ENCODE data around the gene ENAM. TPM values are rescaled to one million over a fixed set of nuclear protein-coding genes. Genes with fewer than 3 reads are reported as not detected.
"Not testable (repeated sequence)": the region's sequence is repeated elsewhere in the genome, so short reads cannot be mapped to it uniquely, and the experiment has no call there.

The ENAM gene
- total RNA-seq, 1 experiment from 2014 or later: not detected

- in situ Hi-C loops (cut with HindIII; ENCODE audit: low pct_unique_long_range_greater_than_20kb, low sequenced_read_pairs): no loop called here
- peak; percentile 80 for DNase-seq (ENCODE audit: low read depth)
Measured at GRCh38 chr4:70670332-70671014, 41.9 kb downstream of the ENAM start.

- DNase-seq (ENCODE audit: low read depth): peak; percentile 62
Measured at GRCh38 chr4:70671091-70671490, 42.5 kb downstream of the ENAM start.

GRCh38 chr4:70674191-70674590, 45.6 kb downstream of the ENAM start:
- no peak for DNase-seq (ENCODE audit: low read depth)
- in situ Hi-C loops (cut with HindIII; ENCODE audit: low pct_unique_long_range_greater_than_20kb, low sequenced_read_pairs): no loop called here

More at GRCh38 chr4:70671091-70671490, 42.5 kb downstream of the ENAM start:
- in situ Hi-C loops (cut with HindIII; ENCODE audit: low pct_unique_long_range_greater_than_20kb, low sequenced_read_pairs): no loop called here

GRCh38 chr4:70674731-70675130, 46.2 kb downstream of the ENAM start:
- no peak for DNase-seq (ENCODE audit: low read depth)
- in situ Hi-C loops (cut with HindIII; ENCODE audit: low pct_unique_long_range_greater_than_20kb, low sequenced_read_pairs): no loop called here

- DNase-seq (ENCODE audit: low read depth): no peak
- in situ Hi-C loops (cut with HindIII; ENCODE audit: low pct_unique_long_range_greater_than_20kb, low sequenced_read_pairs): no loop called here
Measured at GRCh38 chr4:70676554-70677090, 48.1 kb downstream of the ENAM start.

GRCh38 chr4:70678383-70678999, 49.9 kb downstream of the ENAM start:
- in situ Hi-C loops (cut with HindIII; ENCODE audit: low pct_unique_long_range_greater_than_20kb, low sequenced_read_pairs): no loop called here

GRCh38 chr4:70680934-70681333, 52.4 kb downstream of the ENAM start:
- no peak for DNase-seq (ENCODE audit: low read depth)
- in situ Hi-C loops (cut with HindIII; ENCODE audit: low pct_unique_long_range_greater_than_20kb, low sequenced_read_pairs): no loop called here

More at GRCh38 chr4:70678383-70678999, 49.9 kb downstream of the ENAM start:
- DNase-seq (ENCODE audit: low read depth): no peak

GRCh38 chr4:70681704-70682103, 53.2 kb downstream of the ENAM start:
- DNase-seq (ENCODE audit: low read depth): no peak
- in situ Hi-C loops (cut with HindIII; ENCODE audit: low pct_unique_long_range_greater_than_20kb, low sequenced_read_pairs): no loop called here

- DNase-seq (ENCODE audit: low read depth); in situ Hi-C loops (cut with HindIII; ENCODE audit: low pct_unique_long_range_greater_than_20kb, low sequenced_read_pairs): not testable (repeated sequence)
Measured at GRCh38 chr4:70682142-70682541, 53.6 kb downstream of the ENAM start.

GRCh38 chr4:70687392-70687791, 58.8 kb downstream of the ENAM start:
- in situ Hi-C loops (cut with HindIII; ENCODE audit: low pct_unique_long_range_greater_than_20kb, low sequenced_read_pairs): no loop called here
- no peak for DNase-seq (ENCODE audit: low read depth)

- peak; percentile 98 for DNase-seq (ENCODE audit: low read depth)
- in situ Hi-C loops (cut with HindIII; ENCODE audit: low pct_unique_long_range_greater_than_20kb, low sequenced_read_pairs): no loop called here
Measured at GRCh38 chr4:70687821-70688794, 59.6 kb downstream of the ENAM start, which contains the start of gene UTP3. UTP3 (plus strand) TSS chr4:70688532; CDS start chr4:70688678, 146 bp downstream.

GRCh38 chr4:70688795-70689231, 60.3 kb downstream of the ENAM start:
- in situ Hi-C loops (cut with HindIII; ENCODE audit: low pct_unique_long_range_greater_than_20kb, low sequenced_read_pairs): no loop called here

GRCh38 chr4:70691661-70692060, 63.1 kb downstream of the ENAM start:
- in situ Hi-C loops (cut with HindIII; ENCODE audit: low pct_unique_long_range_greater_than_20kb, low sequenced_read_pairs): no loop called here
- no peak for DNase-seq (ENCODE audit: low read depth)

More at GRCh38 chr4:70688795-70689231, 60.3 kb downstream of the ENAM start:
- no peak for DNase-seq (ENCODE audit: low read depth)

- DNase-seq (ENCODE audit: low read depth); in situ Hi-C loops (cut with HindIII; ENCODE audit: low pct_unique_long_range_greater_than_20kb, low sequenced_read_pairs): not testable (repeated sequence)
Measured at GRCh38 chr4:70694633-70695032, 66.1 kb downstream of the ENAM start.

Other genes starting within 250 kb of the ENAM start
- gene SMR3B, start 245.6 kb upstream of the ENAM start, total RNA-seq (2014; rRNA removed; shearing (Covaris generic); ENCODE audit: low replicate concordance): not detected in 2 replicates
- not detected in 2 replicates for gene OPRPN, start 230.8 kb upstream of the ENAM start, total RNA-seq (2014; rRNA removed; shearing (Covaris generic); ENCODE audit: low replicate concordance)
- gene MUC7, start 156.5 kb upstream of the ENAM start, total RNA-seq (2014; rRNA removed; shearing (Covaris generic); ENCODE audit: low replicate concordance): not detected in 2 replicates
- gene AMTN, start 110.2 kb upstream of the ENAM start, total RNA-seq (2014; rRNA removed; shearing (Covaris generic); ENCODE audit: low replicate concordance): not detected in 2 replicates
- not detected in 2 replicates for gene AMBN, start 36.5 kb upstream of the ENAM start, total RNA-seq (2014; rRNA removed; shearing (Covaris generic); ENCODE audit: low replicate concordance)
- gene JCHAIN, start 37.8 kb downstream of the ENAM start, total RNA-seq (2014; rRNA removed; shearing (Covaris generic); ENCODE audit: low replicate concordance): not detected in 2 replicates
- gene UTP3, start 59.8 kb downstream of the ENAM start, total RNA-seq (2014; rRNA removed; shearing (Covaris generic); ENCODE audit: low replicate concordance): 9.5 and 10.9 TPM in 2 replicates
- 18.2 and 42.9 TPM in 2 replicates for gene RUFY3, start 93.2 kb downstream of the ENAM start, total RNA-seq (2014; rRNA removed; shearing (Covaris generic); ENCODE audit: low replicate concordance)
- gene GRSF1, start 211.1 kb downstream of the ENAM start, total RNA-seq (2014; rRNA removed; shearing (Covaris generic); ENCODE audit: low replicate concordance): 95.2 and 97.6 TPM in 2 replicates

All from Caki2 (cell line).